ENCODE results near the gene ABCG4.

DNA sequence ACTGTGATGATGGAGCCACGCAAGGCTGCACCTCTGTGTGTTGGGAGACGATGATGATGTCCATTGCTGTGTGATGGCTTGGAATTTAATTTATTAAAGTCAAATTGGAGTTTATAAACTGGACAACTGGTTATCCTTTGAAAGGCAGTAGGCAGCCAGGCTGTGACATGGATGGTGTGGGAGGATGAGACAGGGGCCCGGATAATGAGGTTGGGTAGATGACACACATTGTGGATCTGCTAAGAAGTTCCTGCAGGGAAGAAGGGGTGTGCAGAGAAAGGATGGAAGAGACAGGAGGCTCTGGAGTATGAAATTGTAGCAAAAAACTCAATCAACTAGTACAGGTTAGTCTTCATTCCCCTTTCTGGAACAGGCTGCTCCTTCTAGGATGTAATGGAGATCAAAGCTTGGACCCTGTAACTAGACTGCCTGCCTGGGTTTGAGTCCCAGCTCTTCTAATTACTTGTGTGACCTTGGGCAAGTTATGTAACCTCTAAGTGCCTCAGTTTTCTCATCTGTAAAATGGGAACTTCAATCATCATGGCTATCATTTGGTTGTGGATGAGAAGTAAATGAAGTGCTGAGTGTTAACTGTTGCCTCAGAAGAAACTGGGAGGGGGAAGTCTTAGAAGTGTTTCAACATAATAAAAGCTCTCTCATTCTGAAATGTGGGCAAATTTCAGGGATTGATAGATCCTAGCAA, 31.7 kb upstream of the ABCG4 start:
- no peak for TF ChIP-seq POLR2A (IDR thresholded peaks at IDR 0.05)
- TF ChIP-seq, protein P1, sequence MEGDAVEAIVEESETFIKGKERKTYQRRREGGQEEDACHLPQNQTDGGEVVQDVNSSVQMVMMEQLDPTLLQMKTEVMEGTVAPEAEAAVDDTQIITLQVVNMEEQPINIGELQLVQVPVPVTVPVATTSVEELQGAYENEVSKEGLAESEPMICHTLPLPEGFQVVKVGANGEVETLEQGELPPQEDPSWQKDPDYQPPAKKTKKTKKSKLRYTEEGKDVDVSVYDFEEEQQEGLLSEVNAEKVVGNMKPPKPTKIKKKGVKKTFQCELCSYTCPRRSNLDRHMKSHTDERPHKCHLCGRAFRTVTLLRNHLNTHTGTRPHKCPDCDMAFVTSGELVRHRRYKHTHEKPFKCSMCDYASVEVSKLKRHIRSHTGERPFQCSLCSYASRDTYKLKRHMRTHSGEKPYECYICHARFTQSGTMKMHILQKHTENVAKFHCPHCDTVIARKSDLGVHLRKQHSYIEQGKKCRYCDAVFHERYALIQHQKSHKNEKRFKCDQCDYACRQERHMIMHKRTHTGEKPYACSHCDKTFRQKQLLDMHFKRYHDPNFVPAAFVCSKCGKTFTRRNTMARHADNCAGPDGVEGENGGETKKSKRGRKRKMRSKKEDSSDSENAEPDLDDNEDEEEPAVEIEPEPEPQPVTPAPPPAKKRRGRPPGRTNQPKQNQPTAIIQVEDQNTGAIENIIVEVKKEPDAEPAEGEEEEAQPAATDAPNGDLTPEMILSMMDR (IDR thresholded peaks at IDR 0.05), result no peak
